HFFc6 (cell line): Measurements from ENCODE around the gene PRKG2. TPM values are rescaled to one million over a fixed set of nuclear protein-coding genes. Genes with fewer than 3 reads are reported as not detected.

Experiments used
- DNase-seq: peaks from one replicate; pipeline ENCODE4 v3.0.0-alpha.2; 2018
- H3K27ac Mint-ChIP-seq: 2 replicates; pipeline ENCODE4 v1.8.0; 2020; ENCODE audit warnings: mild to moderate bottlenecking, mixed read lengths
- H3K27me3 Mint-ChIP-seq: 2 replicates; pipeline ENCODE4 v1.8.0; 2021; ENCODE audit warnings: mild to moderate bottlenecking, moderate library complexity, mixed read lengths; ENCODE audit not compliant: insufficient read depth
- H3K36me3 Mint-ChIP-seq: 2 replicates; pipeline ENCODE4 v1.8.0; 2021; ENCODE audit warnings: low read depth, mixed read lengths
- H3K4me1 Mint-ChIP-seq: 2 replicates; pipeline ENCODE4 v1.8.0; 2020; ENCODE audit warnings: low read depth, mixed read lengths
- H3K4me3 Mint-ChIP-seq: 2 replicates; pipeline ENCODE4 v1.8.0; 2020; ENCODE audit warnings: mild to moderate bottlenecking, moderate library complexity, mixed read lengths
- H3K9me3 Mint-ChIP-seq: 2 replicates; pipeline ENCODE4 v1.8.0; 2020; ENCODE audit warnings: mild to moderate bottlenecking, mixed read lengths
- CTCF ChIP-seq: fragments of 200-600 bp; sonication (generic); IDR thresholded peaks from 2 replicates; pipeline ENCODE4 v1.5.0; 2021; ENCODE audit warnings: antibody characterized with exemption, mild to moderate bottlenecking
- total RNA-seq, 6 experiments: library from RNA; stranded (reverse); fragmentation: NEBNext Ultra II Directional; extraction: Animal tissue kit (Norgen Biotek cat#: 25700); gene quantifications; 2 replicates in 1 of 6; 3 replicates in 5 of 6; pipeline ENCODE4 v1.2.3, GENCODE V29; 2021

PRKG2 gene
- total RNA-seq, 6 experiments from 2014 or later, result not detected

DNA sequence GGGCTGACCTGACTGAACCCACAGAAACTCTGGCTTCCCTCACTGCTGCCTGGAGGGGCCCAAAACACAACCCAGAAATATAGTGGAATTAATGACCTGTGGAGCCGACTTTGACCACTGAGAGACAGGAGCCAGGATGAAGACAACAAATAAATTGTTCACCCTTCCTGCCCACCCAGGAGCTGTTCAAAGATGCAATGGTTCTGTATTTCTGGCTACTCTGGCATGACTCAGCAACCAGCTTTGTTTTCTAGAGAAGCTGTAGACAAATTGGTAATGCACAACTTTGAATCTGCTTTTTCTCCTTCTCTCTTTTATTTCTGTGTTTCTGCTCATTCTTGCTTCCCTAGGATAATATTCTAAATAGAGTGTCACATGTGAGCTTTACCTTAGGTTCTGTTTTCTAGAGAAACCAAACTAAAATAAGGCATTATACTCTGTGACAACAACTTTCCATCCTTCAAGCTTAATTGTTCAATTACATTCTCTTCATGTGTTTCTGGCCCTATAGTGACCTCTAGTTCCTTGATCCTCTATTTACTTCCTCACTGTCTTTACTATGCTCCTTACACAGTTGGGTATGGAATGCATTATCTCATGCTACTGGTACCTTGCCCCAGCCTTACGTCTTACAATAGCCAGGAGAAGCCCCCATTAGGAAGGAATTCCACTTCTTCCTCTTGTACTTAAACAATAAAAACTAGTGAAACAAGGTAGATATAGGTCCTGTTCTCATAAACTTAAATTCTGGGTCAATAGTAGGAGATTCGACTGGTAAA, 6.5 kb upstream of the PRKG2 start:
- H3K4me1 Mint-ChIP-seq, result no peaks in the 10 kb centered on the region
- no peak overlapping the region for H3K27ac Mint-ChIP-seq
- peaks cover 35% of the 10 kb centered on the region for H3K9me3 Mint-ChIP-seq
- no peak for DNase-seq
- H3K4me3 Mint-ChIP-seq, result no peak overlapping the region
- H3K27me3 Mint-ChIP-seq, result peaks cover 4% of the 10 kb centered on the region; the same call in 1 of the 2 replicates
- TF ChIP-seq CTCF, result no peak
- H3K36me3 Mint-ChIP-seq, result no peaks in the 10 kb centered on the region

DNA sequence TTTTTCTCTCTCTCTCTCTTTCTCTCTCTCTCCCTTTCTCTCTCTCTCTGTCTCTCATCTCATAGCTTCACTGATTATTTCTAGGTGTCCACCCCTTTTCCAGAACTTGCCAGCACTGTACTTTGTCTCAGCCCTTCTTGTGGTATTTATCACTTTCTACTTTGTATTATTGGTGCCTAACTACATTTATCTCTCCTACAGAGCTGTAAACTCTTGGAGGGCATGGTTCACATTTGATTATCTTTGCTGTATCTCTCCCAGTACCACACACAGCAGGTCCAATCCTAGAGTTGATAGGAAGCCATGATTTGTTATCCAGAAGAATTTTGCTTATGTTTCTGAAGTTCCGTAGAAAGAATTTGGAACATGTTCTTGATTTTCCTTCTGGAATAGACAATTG, 5.2 kb upstream of the PRKG2 start:
- H3K9me3 Mint-ChIP-seq, result peaks cover 26% of the 10 kb centered on the region
- no peak overlapping the region for H3K27ac Mint-ChIP-seq
- no peaks in the 10 kb centered on the region for H3K4me1 Mint-ChIP-seq
- peaks cover 6% of the 10 kb centered on the region; the same call in 1 of the 2 replicates for H3K27me3 Mint-ChIP-seq
- TF ChIP-seq CTCF, result no peak
- H3K4me3 Mint-ChIP-seq, result no peak overlapping the region
- H3K36me3 Mint-ChIP-seq, result no peaks in the 10 kb centered on the region
- DNase-seq, result no peak

GRCh38 chr4:81218206-81218605, 3.2 kb upstream of the PRKG2 start:
- Mint-ChIP-seq H3K4me1 (no peaks in the 10 kb centered on the region), H3K4me3 (no peak overlapping the region), H3K27ac (no peak overlapping the region), H3K9me3 (peaks cover 7% of the 10 kb centered on the region), H3K27me3 (peaks cover 12% of the 10 kb centered on the region; the same call in 1 of the 2 replicates), H3K36me3 (no peaks in the 10 kb centered on the region)
- TF ChIP-seq CTCF, result no peak
- no peak for DNase-seq

- Mint-ChIP-seq H3K36me3 (no peaks in the 10 kb centered on the region), H3K4me3 (no peak overlapping the region), H3K4me1 (no peaks in the 10 kb centered on the region), H3K27ac (no peak overlapping the region), H3K27me3 (peaks cover 12% of the 10 kb centered on the region; the same call in 1 of the 2 replicates), H3K9me3 (peaks cover 7% of the 10 kb centered on the region)
- DNase-seq, result no peak
- TF ChIP-seq CTCF, result no peak
Observed at GRCh38 chr4:81217779-81218178, 2.8 kb upstream of the PRKG2 start.

GRCh38 chr4:81215931-81216330, 909 bp upstream of the PRKG2 start:
- H3K36me3 Mint-ChIP-seq, result no peaks in the 10 kb centered on the region
- no peaks in the 10 kb centered on the region for H3K4me1 Mint-ChIP-seq
- H3K9me3 Mint-ChIP-seq, result peaks cover 7% of the 10 kb centered on the region
- peaks cover 12% of the 10 kb centered on the region; the same call in 1 of the 2 replicates for H3K27me3 Mint-ChIP-seq
- DNase-seq, result no peak
- no peak overlapping the region for H3K4me3 Mint-ChIP-seq
- H3K27ac Mint-ChIP-seq, result no peak overlapping the region
- TF ChIP-seq CTCF, result no peak
